ENCODE data around the gene PEAK1.
A peak's percentile ranks its signal among the peaks of the same experiment; 100 is the strongest.
"Not testable (repeated sequence)": the region's sequence is repeated elsewhere in the genome, so short reads cannot be mapped to it uniquely, and the experiment has no call there.

Gene PEAK1

DNA sequence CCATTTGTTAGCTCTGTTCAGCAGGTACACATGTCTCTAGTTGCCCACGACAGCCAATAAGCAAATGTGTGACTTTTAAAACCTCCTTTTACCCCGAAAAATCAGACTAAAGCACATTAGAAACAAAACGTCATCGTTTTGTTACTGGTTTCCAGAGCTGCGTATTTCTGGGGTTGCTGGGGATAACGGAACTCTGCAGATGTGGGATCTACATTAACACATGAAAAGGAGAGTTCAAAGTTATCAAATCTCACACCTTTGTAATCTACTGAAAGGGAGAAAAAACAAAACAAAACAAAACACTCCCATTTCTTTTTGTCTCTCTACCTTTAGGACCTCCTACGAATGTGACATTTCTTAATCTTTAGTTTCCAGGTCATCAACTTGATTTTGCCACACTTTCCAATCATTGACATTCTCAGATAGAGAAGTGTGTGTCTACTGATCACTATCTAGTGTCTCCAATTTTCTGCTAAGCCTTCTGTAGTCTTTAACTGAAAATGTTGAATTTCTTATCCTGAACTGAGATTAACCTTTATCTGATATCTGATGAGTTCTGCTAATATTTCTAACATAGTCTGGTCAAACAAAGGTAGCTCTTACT lies 256.0 kb downstream of the PEAK1 start:
- TF ChIP-seq, protein P1, sequence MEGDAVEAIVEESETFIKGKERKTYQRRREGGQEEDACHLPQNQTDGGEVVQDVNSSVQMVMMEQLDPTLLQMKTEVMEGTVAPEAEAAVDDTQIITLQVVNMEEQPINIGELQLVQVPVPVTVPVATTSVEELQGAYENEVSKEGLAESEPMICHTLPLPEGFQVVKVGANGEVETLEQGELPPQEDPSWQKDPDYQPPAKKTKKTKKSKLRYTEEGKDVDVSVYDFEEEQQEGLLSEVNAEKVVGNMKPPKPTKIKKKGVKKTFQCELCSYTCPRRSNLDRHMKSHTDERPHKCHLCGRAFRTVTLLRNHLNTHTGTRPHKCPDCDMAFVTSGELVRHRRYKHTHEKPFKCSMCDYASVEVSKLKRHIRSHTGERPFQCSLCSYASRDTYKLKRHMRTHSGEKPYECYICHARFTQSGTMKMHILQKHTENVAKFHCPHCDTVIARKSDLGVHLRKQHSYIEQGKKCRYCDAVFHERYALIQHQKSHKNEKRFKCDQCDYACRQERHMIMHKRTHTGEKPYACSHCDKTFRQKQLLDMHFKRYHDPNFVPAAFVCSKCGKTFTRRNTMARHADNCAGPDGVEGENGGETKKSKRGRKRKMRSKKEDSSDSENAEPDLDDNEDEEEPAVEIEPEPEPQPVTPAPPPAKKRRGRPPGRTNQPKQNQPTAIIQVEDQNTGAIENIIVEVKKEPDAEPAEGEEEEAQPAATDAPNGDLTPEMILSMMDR (conservative IDR thresholded peaks at IDR 0.05; ENCODE audit: low read depth, low read length) = no peak
- H3K4me3 ChIP-seq (ENCODE audit: low read length) = no peak overlapping the region
- no peak for DNase-seq (ENCODE audit: low read depth)

DNA sequence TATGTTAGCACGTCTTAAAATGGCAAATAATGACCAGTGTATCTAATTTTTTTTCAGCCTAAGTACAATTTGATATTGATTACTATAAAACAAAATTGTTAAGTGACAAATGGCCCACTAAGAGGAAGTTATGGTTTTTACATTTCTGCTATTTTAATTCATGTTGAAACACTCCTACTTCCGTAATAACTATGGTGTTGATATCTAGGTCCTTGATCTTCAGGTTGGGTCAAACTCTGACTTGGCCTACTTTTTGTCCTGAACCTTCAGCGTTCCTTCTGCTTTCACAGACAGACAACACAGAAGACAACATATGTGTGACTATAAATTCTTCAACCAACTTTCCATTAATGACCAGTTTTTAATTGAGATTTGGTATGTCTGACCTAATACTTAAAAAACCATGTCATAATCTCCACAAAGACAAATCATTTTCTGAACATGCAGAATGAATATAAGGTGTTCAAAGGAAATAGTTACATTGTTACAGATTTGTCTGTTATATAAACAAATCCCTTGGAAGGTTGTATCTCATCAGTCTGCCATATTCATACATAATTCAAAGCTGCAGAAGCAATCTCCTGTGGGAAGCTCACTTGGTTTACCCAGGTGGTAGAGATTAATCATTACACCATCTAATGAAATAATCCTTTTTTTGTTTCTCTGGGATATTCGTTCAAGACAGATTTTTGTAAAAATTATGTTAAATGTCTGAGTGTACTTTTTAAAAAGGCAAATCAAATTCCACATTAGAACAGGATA lies 256.9 kb downstream of the PEAK1 start:
- TF ChIP-seq, protein P1 (conservative IDR thresholded peaks at IDR 0.05; ENCODE audit: low read depth, low read length) = no peak
- DNase-seq (ENCODE audit: low read depth) = no peak
- no peak overlapping the region for H3K4me3 ChIP-seq (ENCODE audit: low read length)

DNA sequence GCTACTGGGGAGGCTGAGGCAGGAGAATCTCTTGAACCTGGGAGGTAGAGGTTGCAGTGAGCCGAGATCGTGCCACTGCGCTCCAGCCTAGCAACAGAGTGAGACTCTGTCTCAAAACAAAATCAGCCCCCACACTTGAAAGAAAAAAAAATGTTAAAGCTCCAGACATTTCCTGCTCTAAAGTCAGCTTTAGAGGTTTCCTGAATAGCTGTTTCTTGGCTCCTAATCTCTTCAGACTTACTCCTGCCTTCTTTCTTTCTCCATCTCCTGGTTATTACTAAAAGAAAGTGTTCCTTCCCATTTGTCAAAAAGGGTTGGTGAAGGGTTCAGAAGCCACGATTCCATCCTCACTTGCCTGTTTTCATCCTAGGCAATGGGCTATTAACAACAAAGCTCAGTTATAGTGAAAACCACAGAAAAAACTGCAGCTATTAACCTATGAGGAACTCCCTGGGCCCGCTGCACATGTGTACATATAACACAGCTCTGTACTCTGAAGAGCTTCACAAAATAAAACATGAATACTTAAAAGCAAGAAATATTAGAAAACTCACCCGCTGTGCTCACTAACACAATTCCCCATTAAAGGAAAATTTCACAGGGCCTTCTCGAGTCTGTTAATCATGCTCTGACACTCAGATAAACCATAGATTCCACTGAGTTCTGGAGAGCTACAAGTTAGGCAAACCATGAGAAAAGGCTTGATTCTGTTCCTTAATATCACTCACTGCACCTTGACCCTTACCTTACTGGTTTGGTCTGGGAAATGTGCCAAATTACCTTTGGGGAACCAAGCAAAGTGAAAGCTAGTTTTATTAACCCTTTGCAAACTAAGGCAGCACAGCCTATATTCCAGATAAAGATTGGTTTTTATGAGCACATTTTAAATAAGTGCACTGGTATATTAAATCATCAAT lies 259.1 kb downstream of the PEAK1 start:
- no peak for DNase-seq (ENCODE audit: low read depth)
- TF ChIP-seq, protein P1 (conservative IDR thresholded peaks at IDR 0.05; ENCODE audit: low read depth, low read length) = no peak
- no peak overlapping the region for H3K4me3 ChIP-seq (ENCODE audit: low read length)

DNA sequence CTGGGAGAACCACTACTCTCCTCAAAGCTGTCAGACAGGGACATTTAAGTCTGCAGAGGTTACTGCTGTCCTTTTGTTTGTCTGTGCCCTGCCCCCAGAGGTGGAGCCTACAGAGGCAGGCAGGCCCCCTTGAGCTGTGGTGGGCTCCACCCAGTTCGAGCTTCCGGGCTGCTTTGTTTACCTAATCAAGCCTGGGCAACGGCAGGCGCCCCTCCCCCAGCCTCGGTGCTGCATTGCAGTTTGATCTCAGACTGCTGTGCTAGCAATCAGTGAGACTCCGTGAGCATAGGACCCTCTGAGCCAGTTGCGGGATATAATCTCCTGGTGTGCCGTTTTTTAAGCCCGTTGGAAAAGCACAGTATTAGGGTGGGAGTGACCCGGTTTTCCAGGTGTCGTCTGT lies 263.9 kb downstream of the PEAK1 start:
- not testable (repeated sequence) for DNase-seq (ENCODE audit: low read depth); H3K4me3 ChIP-seq (ENCODE audit: low read length)

DNA sequence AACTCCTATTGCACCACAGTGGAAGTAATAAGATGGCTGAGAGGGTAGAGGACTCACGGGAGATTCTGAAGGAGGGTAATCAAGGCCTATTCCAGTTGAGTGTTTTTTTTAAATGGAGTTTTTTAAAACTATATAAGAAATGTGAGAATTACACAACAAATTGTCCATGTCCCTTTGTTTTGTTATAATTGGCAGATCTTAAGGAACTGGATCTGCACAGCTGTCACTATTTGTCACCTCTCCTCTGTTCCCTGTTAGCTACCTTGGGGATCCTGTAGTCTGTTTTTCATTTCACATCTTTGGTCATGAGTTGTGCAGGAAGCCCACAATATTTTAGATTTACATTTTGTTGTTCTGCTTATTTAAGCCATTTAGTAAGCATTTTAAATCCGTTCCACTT lies 271.7 kb downstream of the PEAK1 start:
- no peak overlapping the region for H3K4me3 ChIP-seq (ENCODE audit: low read length)
- DNase-seq (ENCODE audit: low read depth) = no peak

DNA sequence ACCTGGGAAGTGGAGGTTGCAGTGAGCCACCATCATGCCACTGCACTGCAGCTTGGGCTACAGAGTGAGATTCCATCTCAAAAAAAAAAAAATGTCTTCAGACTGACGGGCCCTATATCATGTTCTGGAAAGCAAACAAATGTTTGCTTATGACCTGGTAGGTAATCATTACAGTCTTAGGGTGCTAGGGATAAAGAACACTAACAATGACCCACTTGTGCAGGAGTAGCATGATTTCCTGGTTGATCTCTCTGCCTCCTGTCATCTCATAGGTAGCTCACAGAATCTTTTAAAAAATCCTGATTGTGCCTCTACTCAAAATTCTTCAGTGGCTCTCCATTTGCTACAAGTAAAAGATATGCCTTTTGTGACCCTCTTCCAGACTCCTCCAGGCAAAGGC lies 274.5 kb downstream of the PEAK1 start:
- DNase-seq (ENCODE audit: low read depth) = no peak
- H3K4me3 ChIP-seq (ENCODE audit: low read length) = no peak overlapping the region
- TF ChIP-seq, protein P1 (conservative IDR thresholded peaks at IDR 0.05; ENCODE audit: low read depth, low read length) = no peak

More for the DNA sequence above, 271.7 kb downstream of the PEAK1 start:
- TF ChIP-seq, protein P1 (conservative IDR thresholded peaks at IDR 0.05; ENCODE audit: low read depth, low read length) = no peak

DNA sequence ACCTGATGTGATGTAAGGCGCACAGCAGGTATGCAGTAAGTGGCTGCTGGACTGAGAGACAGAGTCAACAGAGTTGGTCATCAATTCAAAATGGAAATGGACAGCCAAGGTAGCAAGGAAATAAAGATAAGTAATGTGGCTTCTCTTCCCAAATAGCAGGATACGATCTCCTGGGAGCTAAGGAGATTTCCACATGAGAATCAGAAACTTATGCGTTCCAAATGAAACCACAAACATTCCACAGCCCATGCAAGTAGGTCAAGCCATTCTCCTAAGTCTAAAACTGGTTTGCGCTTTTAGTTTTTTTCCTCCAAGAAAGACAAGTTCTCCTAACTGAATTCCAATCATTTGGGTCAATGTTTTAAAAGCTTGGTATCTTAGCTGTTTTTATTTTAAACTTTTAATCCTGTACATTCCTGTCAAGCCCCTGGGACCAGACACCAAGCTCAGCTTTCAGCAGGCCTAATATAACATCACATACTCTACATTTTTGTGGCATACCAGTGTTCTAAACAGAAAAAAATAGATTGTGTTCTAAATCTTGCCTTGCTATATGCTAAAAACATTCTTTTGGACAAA lies 275.3 kb downstream of the PEAK1 start:
- TF ChIP-seq, protein P1 (conservative IDR thresholded peaks at IDR 0.05; ENCODE audit: low read depth, low read length) = no peak
- no peak overlapping the region for H3K4me3 ChIP-seq (ENCODE audit: low read length)
- peak; percentile 94 for DNase-seq (ENCODE audit: low read depth)
